Gastrocnemius medialis (tissue), 4 donors: ENCODE measurements around the gene RNF213. TPM values are rescaled to one million over a fixed set of nuclear protein-coding genes. Genes with fewer than 3 reads are reported as not detected.

ENCODE experiments used
- ATAC-seq, 2 donors: fragments of 150-250 bp; one replicate each; pipeline ENCODE4 v1.9.1; 2016
- DNase-seq, 2 donors: peaks; one replicate each; pipeline ENCODE4 v3.0.0-alpha.2; 2019
- H3K27ac ChIP-seq, 4 donors: fragments of 200-600 bp; sonication (generic); 1 replicate in 1 of 4; 2 replicates in 3 of 4; pipeline ENCODE4 v1.5.1; 2016 to 2018; ENCODE audit warnings: mild to moderate bottlenecking in 2 of 4, moderate library complexity in 1 of 4
- H3K27me3 ChIP-seq, 3 donors: fragments of 200-600 bp; sonication (generic) in 2 of 3; 1 replicate in 1 of 3; 2 replicates in 2 of 3; pipeline versions ENCODE4 v1.5.1 to v1.6.0; 2016 to 2019; ENCODE audit warnings: mild to moderate bottlenecking in 1 of 3, moderate library complexity in 1 of 3
- H3K36me3 ChIP-seq, 2 donors: fragments of 200-600 bp; sonication (generic) in 1 of 2; one replicate each; pipeline ENCODE4 v1.5.1; 2017 to 2018
- H3K4me1 ChIP-seq, 2 donors: fragments of 200-600 bp; sonication (generic) in 1 of 2; one replicate each; pipeline ENCODE4 v1.5.1; 2016 to 2017; ENCODE audit warnings: mild to moderate bottlenecking in 2 of 2
- H3K4me3 ChIP-seq, 4 donors: fragments of 200-600 bp; sonication (generic) in 3 of 4; 1 replicate in 1 of 4; 2 replicates in 3 of 4; pipeline ENCODE4 v1.5.1; 2016 to 2019; ENCODE audit warnings: mild to moderate bottlenecking in 2 of 4
- H3K9me3 ChIP-seq, 3 donors: fragments of 200-600 bp; sonication (generic) in 2 of 3; 1 replicate in 1 of 3; 2 replicates in 2 of 3; pipeline ENCODE4 v1.5.1; 2016 to 2019
- CTCF ChIP-seq, 5 experiments: fragments of 450-650 bp in 3 of 5; fragments of 200-600 bp in 2 of 5; sonication (generic) in 2 of 5; IDR thresholded peaks in 4 of 5; conservative IDR thresholded peaks in 1 of 5; 1 replicate in 4 of 5; 2 replicates in 1 of 5; pipeline ENCODE4 v1.5.1; 2016 to 2019; ENCODE audit warnings: antibody characterized with exemption in 5 of 5, mild to moderate bottlenecking in 3 of 5, moderate library complexity in 3 of 5
- POLR2A ChIP-seq, 2 donors: fragments of 450-650 bp; IDR thresholded peaks; one replicate each; pipeline ENCODE4 v1.6.1; 2017; ENCODE audit warnings: antibody characterized with exemption in 2 of 2, mild to moderate bottlenecking in 2 of 2, moderate library complexity in 2 of 2
- in situ Hi-C, 4 donors: fragments of 200-750 bp; cut with MboI; loops; one replicate each; pipeline versions ENCODE4 v1.15.0 to v1.8.0; 2017; ENCODE audit warnings: low sequenced_read_pairs in 4 of 4
- intact Hi-C: fragments of 100-400 bp; cut with DNase I; formaldehyde crosslinking; loops from one replicate; pipeline ENCODE4 v1.15.1; 2023; ENCODE audit warnings: low total_unique reads
- total RNA-seq, 4 donors: library from RNA; depleted of rRNA; stranded (reverse); fragments of >200 nt; gene quantifications; one replicate each; pipeline versions ENCODE4 v1.1.0 to v1.2.3, GENCODE V29; 2016

RNF213 gene
- total RNA-seq, 4 donors from 2014 or later, result 24.1 to 51.8 (median 28.6) TPM

GRCh38 chr17:80248894-80249710 is 11.6 kb upstream of the RNF213 start:
- DNase-seq, result no peak
- TF ChIP-seq POLR2A (IDR thresholded peaks at IDR 0.05) (no peak), CTCF (IDR thresholded peaks at IDR 0.05 in 4 of 5, conservative IDR thresholded peaks at IDR 0.05 in 1 of 5) (no peak)
- intact Hi-C loops, result no loop called here
- H3K9me3 ChIP-seq, result no peaks in the 10 kb centered on the region
- no peak for ATAC-seq
- peaks cover 0 to 22% of the 10 kb centered on the region in 2 donors for H3K36me3 ChIP-seq
- in situ Hi-C loops, result no loop called here
- H3K27me3 ChIP-seq, result no peaks in the 10 kb centered on the region
- H3K27ac ChIP-seq, result no peak overlapping the region
- H3K4me1 ChIP-seq, result peaks cover 0 to 3% of the 10 kb centered on the region in 2 donors
- no peak overlapping the region for H3K4me3 ChIP-seq

DNA sequence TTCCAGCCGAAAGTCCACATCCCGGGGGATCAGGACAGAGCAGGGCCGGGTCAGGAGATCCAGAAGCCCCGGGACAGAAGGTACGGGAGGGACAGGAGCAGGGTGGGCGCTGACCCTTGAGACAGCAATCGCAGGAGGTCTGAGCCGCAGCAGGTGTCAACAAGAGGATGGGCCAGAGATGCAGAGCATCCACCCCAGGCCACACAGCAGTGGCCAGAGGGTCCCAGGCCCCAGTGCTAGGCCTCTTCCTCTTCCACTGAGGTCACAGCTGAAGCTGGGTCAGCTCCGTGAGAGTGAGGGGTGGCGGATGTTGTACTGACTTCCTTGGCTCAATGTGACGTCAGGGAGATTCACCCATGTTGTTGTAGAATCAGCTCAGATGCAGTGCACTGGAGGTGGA is 8.7 kb upstream of the RNF213 start:
- intact Hi-C loops (no loop called here), in situ Hi-C loops (no loop called here)
- Histone ChIP-seq H3K4me1 (peaks cover 9 to 15% of the 10 kb centered on the region in 2 donors), H3K4me3 (no peak overlapping the region), H3K36me3 (peaks cover 0 to 10% of the 10 kb centered on the region in 2 donors), H3K27ac (no peak overlapping the region), H3K9me3 (no peaks in the 10 kb centered on the region), H3K27me3 (no peaks in the 10 kb centered on the region)
- DNase-seq, result no peak
- ATAC-seq, result no peak
- no peak for TF ChIP-seq POLR2A (IDR thresholded peaks at IDR 0.05)
- no peak for TF ChIP-seq CTCF (IDR thresholded peaks at IDR 0.05 in 4 of 5, conservative IDR thresholded peaks at IDR 0.05 in 1 of 5)

GRCh38 chr17:80252871-80253270 is 7.8 kb upstream of the RNF213 start:
- peak in 4 of 5 experiments; percentile 34 to 53 (median 46) for TF ChIP-seq CTCF (IDR thresholded peaks at IDR 0.05 in 4 of 5, conservative IDR thresholded peaks at IDR 0.05 in 1 of 5)
- no peak for TF ChIP-seq POLR2A (IDR thresholded peaks at IDR 0.05)
- no peaks in the 10 kb centered on the region for H3K9me3 ChIP-seq
- H3K36me3 ChIP-seq, result peaks cover 0 to 10% of the 10 kb centered on the region in 2 donors
- peaks cover 9 to 15% of the 10 kb centered on the region in 2 donors for H3K4me1 ChIP-seq
- no peak overlapping the region for H3K27ac ChIP-seq
- in situ Hi-C loops (no loop called here), intact Hi-C loops (no loop called here)
- ATAC-seq, result peak in 1 of 2 donors; percentile 46
- no peaks in the 10 kb centered on the region for H3K27me3 ChIP-seq
- peak in 1 of 2 donors; percentile 46 for DNase-seq
- no peak overlapping the region for H3K4me3 ChIP-seq

DNA sequence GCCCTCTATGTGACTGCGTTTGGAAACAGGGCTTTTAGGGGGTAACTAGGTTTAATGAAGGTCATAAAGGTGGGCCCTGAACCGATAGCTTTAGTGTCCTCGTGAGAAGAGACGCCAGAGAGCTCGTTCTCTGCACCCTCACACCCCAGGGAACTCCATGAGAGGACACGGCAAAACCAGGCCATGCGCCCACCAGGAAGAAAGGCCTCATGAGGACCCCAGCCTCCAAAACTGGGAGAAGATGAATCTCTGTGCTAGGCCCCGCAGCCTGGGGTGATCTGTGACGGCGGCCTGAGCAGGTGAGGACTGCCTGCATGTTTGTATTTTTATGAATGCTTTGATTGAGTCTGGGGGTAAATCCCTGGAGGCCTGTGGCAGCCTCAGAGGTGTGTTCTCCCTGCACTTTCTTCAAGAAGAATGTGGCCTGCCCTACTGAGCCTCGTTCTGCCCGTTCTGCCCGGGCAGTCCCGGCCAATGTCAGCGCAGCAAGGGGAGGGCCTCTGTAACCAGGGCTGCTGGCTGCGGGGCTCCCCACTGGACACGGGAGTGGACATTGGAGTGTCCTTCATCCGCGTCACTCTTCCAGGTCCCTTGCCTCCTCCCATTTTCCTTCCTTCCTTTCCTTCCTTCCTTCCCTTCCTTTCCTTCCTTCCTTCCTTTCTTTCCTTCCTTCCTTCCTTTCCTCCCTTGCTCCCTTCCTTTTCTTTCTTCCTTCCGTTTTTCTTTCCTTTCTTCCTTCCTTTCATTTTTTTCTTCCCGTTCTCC is 6.8 kb upstream of the RNF213 start:
- peaks cover 13 to 15% of the 10 kb centered on the region in 2 donors for H3K4me1 ChIP-seq
- no peaks in the 10 kb centered on the region for H3K27me3 ChIP-seq
- H3K4me3 ChIP-seq, result no peak overlapping the region
- no peak for TF ChIP-seq CTCF (IDR thresholded peaks at IDR 0.05 in 4 of 5, conservative IDR thresholded peaks at IDR 0.05 in 1 of 5)
- no peak for TF ChIP-seq POLR2A (IDR thresholded peaks at IDR 0.05)
- intact Hi-C loops (no loop called here), in situ Hi-C loops (no loop called here)
- no peak for DNase-seq
- no peaks in the 10 kb centered on the region for H3K9me3 ChIP-seq
- ATAC-seq, result no peak
- H3K27ac ChIP-seq, result peak overlapping the region; percentile 71 to 83 (median 74)
- peaks cover 0 to 10% of the 10 kb centered on the region in 2 donors for H3K36me3 ChIP-seq
